ENCODE measurements around the gene LAD1. TPM values are rescaled to one million over a fixed set of nuclear protein-coding genes. Genes with fewer than 3 reads are reported as not detected.

LAD1 gene
- polyA plus RNA-seq, 1 of the 3 experiments (the other 2 are of a cell fraction), result not detected

- Histone ChIP-seq H3K9ac (no peak overlapping the region), H3K27me3 (ENCODE audit: insufficient read depth) (peaks cover 77% of the 10 kb centered on the region)
- CTCF ChIA-PET, result interaction anchor here (1.1 to 3.5 kb wide), 5 partner anchors 10 to 142 kb away, joined by 3 to 25 read pairs (median 4); no protein-coding TSS in a partner anchor
These were observed 27.3 kb downstream of the LAD1 start for GRCh38 chr1:201371792-201372191.

More at GRCh38 chr1:201371792-201372191, 27.3 kb downstream of the LAD1 start:
- Histone ChIP-seq H3K4me1 (ENCODE audit: control insufficient read depth in 1 of 2, insufficient read depth in 2 of 2, low read depth in 1 of 2, low read length in 1 of 2) (peaks cover 0 to 25% of the 10 kb centered on the region in 2 experiments; a peak in 1 of 4 replicates), H4K20me1 (ENCODE audit: insufficient read depth) (no peaks in the 10 kb centered on the region), H3K9me2 (no peaks in the 10 kb centered on the region), H3K36me3 (replicated peaks in 1 of 2; ENCODE audit: control insufficient read depth in 1 of 2, insufficient read depth in 2 of 2, low read length in 1 of 2) (no peaks in the 10 kb centered on the region), H2AFZ (ENCODE audit: low read depth) (no peak overlapping the region), H3K9me3 (no peaks in the 10 kb centered on the region), H3K79me2 (ENCODE audit: insufficient read depth) (no peaks in the 10 kb centered on the region), H3K4me3 (ENCODE audit: low read depth in 2 of 2, low read length in 1 of 2) (no peak overlapping the region), H3F3A (replicated peaks; ENCODE audit: insufficient read depth) (no peaks in the 10 kb centered on the region), H3K4me2 (no peak overlapping the region), H3K27ac (ENCODE audit: low read depth in 2 of 2, low read length in 1 of 2) (no peak overlapping the region)
- no peak for TF ChIP-seq NRF1 (IDR thresholded peaks at IDR 0.05; ENCODE audit: low read depth, low read length)
- no peak for TF ChIP-seq FOXJ3 (CRISPR knock-in tag; IDR thresholded peaks at IDR 0.05)
- TF ChIP-seq EZH2phosphoT487 (IDR thresholded peaks at IDR 0.05; ENCODE audit: borderline replicate concordance, low read depth), result no peak
- no peak for TF ChIP-seq TAF1 (IDR thresholded peaks at IDR 0.05; ENCODE audit: borderline replicate concordance, low read depth, low read length)
- TF ChIP-seq, protein P1, sequence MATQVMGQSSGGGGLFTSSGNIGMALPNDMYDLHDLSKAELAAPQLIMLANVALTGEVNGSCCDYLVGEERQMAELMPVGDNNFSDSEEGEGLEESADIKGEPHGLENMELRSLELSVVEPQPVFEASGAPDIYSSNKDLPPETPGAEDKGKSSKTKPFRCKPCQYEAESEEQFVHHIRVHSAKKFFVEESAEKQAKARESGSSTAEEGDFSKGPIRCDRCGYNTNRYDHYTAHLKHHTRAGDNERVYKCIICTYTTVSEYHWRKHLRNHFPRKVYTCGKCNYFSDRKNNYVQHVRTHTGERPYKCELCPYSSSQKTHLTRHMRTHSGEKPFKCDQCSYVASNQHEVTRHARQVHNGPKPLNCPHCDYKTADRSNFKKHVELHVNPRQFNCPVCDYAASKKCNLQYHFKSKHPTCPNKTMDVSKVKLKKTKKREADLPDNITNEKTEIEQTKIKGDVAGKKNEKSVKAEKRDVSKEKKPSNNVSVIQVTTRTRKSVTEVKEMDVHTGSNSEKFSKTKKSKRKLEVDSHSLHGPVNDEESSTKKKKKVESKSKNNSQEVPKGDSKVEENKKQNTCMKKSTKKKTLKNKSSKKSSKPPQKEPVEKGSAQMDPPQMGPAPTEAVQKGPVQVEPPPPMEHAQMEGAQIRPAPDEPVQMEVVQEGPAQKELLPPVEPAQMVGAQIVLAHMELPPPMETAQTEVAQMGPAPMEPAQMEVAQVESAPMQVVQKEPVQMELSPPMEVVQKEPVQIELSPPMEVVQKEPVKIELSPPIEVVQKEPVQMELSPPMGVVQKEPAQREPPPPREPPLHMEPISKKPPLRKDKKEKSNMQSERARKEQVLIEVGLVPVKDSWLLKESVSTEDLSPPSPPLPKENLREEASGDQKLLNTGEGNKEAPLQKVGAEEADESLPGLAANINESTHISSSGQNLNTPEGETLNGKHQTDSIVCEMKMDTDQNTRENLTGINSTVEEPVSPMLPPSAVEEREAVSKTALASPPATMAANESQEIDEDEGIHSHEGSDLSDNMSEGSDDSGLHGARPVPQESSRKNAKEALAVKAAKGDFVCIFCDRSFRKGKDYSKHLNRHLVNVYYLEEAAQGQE (IDR thresholded peaks at IDR 0.05; ENCODE audit: low read depth, low read length), result no peak
- TF ChIP-seq SIN3A (IDR thresholded peaks at IDR 0.05; ENCODE audit: borderline replicate concordance, low read depth, low read length), result no peak
- TF ChIP-seq YY1 (IDR thresholded peaks at IDR 0.05; ENCODE audit: low read depth), result no peak
- no peak for TF ChIP-seq CHD2 (IDR thresholded peaks at IDR 0.05; ENCODE audit: low read length, partially characterized antibody)
- no peak for TF ChIP-seq EP300 (IDR thresholded peaks at IDR 0.05; ENCODE audit: borderline replicate concordance in 1 of 2, low read depth in 1 of 2, low read length in 1 of 2)
- TF ChIP-seq POLR2AphosphoS5 (IDR thresholded peaks at IDR 0.05; ENCODE audit: low read depth, low read length), result no peak
- TF ChIP-seq, protein P2, sequence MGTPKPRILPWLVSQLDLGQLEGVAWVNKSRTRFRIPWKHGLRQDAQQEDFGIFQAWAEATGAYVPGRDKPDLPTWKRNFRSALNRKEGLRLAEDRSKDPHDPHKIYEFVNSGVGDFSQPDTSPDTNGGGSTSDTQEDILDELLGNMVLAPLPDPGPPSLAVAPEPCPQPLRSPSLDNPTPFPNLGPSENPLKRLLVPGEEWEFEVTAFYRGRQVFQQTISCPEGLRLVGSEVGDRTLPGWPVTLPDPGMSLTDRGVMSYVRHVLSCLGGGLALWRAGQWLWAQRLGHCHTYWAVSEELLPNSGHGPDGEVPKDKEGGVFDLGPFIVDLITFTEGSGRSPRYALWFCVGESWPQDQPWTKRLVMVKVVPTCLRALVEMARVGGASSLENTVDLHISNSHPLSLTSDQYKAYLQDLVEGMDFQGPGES (IDR thresholded peaks at IDR 0.05; ENCODE audit: low read depth, low read length), result no peak
- no peak for TF ChIP-seq GATA2 (CRISPR knock-in tag; IDR thresholded peaks at IDR 0.05)
- TF ChIP-seq PBX3 (IDR thresholded peaks at IDR 0.05), result no peak
- TF ChIP-seq USF2 (IDR thresholded peaks at IDR 0.05; ENCODE audit: borderline replicate concordance, low read depth, low read length), result no peak
- 60% methylated on average over 5 of the region's 6 CpGs for WGBS (ENCODE audit: low lambda C conversion rate)
- POLR2A ChIA-PET, result no interaction called here
- DNase-seq, result no peak

Measured in SK-N-SH (cell line).